ENCODE results near the gene ZCCHC9. TPM values are rescaled to one million over a fixed set of nuclear protein-coding genes. Genes with fewer than 3 reads are reported as not detected.

Gene ZCCHC9
- polyA plus RNA-seq, 1 donor (not counting 4 experiments of a cell fraction or from before 2014, with no cell fraction given): 24.1 TPM

DNA sequence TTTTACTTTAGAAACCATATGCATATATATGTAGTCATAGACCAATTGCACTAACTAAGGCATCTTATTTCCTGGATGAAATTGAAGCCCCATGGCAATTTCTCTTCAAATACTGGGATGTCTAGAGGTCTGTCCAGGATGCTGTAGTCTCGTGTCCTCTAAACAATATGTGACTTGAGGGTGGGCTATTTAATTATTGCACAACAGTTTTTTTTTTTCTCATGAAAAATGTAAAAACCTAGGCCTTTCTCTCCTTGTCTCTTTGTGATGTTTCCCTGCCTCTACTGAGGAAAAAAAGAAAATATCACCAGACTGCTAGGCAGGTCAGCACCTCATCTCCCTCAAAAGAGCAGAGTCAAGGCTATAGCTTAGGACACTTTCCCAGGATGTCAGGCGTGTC, 34.6 kb downstream of the ZCCHC9 start:
- Histone ChIP-seq H3K4me2 (ENCODE audit: control insufficient read depth, extremely low read depth, insufficient read depth, low read depth, low read length) (no peak overlapping the region), H3K9me3 (ENCODE audit: control insufficient read depth, low read depth, low read length) (no peaks in the 10 kb centered on the region), H3K4me1 (ENCODE audit: control insufficient read depth, extremely low read depth, insufficient read depth, low read length) (no peaks in the 10 kb centered on the region), H3K27ac (ENCODE audit: control insufficient read depth, insufficient read depth, low read length) (no peak overlapping the region), H3K79me2 (ENCODE audit: control insufficient read depth, insufficient read depth, low read length) (no peaks in the 10 kb centered on the region), H3K4me3 (ENCODE audit: control insufficient read depth in 2 of 3, extremely low read depth in 1 of 3, insufficient read depth in 2 of 3, low read depth in 1 of 3, low read length in 3 of 3) (no peak overlapping the region), H4K20me1 (ENCODE audit: control insufficient read depth, extremely low read depth, insufficient read depth, low read length) (no peaks in the 10 kb centered on the region), H3K36me3 (ENCODE audit: control insufficient read depth in 2 of 2, extremely low read depth in 1 of 2, insufficient read depth in 2 of 2, low read length in 2 of 2) (no peaks in the 10 kb centered on the region), H3K9me1 (ENCODE audit: control insufficient read depth, extremely low read depth, insufficient read depth, low read length) (no peaks in the 10 kb centered on the region), H2AFZ (ENCODE audit: control insufficient read depth, low read length) (no peak overlapping the region), H3K9ac (ENCODE audit: control insufficient read depth, extremely low read depth, insufficient read depth, low read length) (no peak overlapping the region), H3K27me3 (ENCODE audit: control insufficient read depth, extremely low read depth, insufficient read depth, low read length) (no peaks in the 10 kb centered on the region)
- DNase-seq (ENCODE audit: low read depth, low spot score) (no peak), FAIRE-seq (no peak)
- TF ChIP-seq, protein P1, sequence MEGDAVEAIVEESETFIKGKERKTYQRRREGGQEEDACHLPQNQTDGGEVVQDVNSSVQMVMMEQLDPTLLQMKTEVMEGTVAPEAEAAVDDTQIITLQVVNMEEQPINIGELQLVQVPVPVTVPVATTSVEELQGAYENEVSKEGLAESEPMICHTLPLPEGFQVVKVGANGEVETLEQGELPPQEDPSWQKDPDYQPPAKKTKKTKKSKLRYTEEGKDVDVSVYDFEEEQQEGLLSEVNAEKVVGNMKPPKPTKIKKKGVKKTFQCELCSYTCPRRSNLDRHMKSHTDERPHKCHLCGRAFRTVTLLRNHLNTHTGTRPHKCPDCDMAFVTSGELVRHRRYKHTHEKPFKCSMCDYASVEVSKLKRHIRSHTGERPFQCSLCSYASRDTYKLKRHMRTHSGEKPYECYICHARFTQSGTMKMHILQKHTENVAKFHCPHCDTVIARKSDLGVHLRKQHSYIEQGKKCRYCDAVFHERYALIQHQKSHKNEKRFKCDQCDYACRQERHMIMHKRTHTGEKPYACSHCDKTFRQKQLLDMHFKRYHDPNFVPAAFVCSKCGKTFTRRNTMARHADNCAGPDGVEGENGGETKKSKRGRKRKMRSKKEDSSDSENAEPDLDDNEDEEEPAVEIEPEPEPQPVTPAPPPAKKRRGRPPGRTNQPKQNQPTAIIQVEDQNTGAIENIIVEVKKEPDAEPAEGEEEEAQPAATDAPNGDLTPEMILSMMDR (optimal IDR thresholded peaks at IDR 0.05 in 1 of 3, IDR thresholded peaks at IDR 0.05 in 1 of 3, conservative IDR thresholded peaks at IDR 0.05 in 1 of 3; ENCODE audit: extremely low read depth in 1 of 3, insufficient read depth in 2 of 3, low read length in 3 of 3): no peak
- TF ChIP-seq EZH2 (IDR thresholded peaks at IDR 0.05; ENCODE audit: low read length): no peak
- dilution Hi-C loops (cut with MboI; ENCODE audit: extremely low pct_ligation_motif_present, low sequenced_read_pairs): no loop called here

DNA sequence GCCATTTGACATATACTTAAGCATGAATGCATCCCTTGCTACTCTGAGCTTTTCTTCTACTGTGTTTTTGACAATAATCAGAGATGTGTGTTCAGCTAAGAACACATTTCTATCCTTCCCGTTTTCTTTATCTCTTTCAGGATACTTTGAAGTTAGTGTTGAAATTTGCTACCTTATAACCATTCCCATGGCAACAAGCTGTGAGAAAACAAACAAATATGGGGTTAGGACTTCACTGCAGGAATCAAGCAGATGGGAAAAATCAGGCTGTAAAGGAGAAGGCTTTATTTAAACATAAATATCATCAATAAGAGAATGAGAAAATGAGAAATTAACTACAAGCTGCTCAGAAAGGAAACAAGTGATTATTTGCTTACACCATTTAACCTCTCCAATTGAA, 35.2 kb downstream of the ZCCHC9 start:
- Histone ChIP-seq H2AFZ (ENCODE audit: control insufficient read depth, low read length) (no peak overlapping the region), H3K4me2 (ENCODE audit: control insufficient read depth, extremely low read depth, insufficient read depth, low read depth, low read length) (no peak overlapping the region), H3K79me2 (ENCODE audit: control insufficient read depth, insufficient read depth, low read length) (no peaks in the 10 kb centered on the region), H4K20me1 (ENCODE audit: control insufficient read depth, extremely low read depth, insufficient read depth, low read length) (no peaks in the 10 kb centered on the region), H3K4me3 (ENCODE audit: control insufficient read depth in 2 of 3, extremely low read depth in 1 of 3, insufficient read depth in 2 of 3, low read depth in 1 of 3, low read length in 3 of 3) (no peak overlapping the region), H3K27ac (ENCODE audit: control insufficient read depth, insufficient read depth, low read length) (no peak overlapping the region), H3K4me1 (ENCODE audit: control insufficient read depth, extremely low read depth, insufficient read depth, low read length) (no peaks in the 10 kb centered on the region), H3K36me3 (ENCODE audit: control insufficient read depth in 2 of 2, extremely low read depth in 1 of 2, insufficient read depth in 2 of 2, low read length in 2 of 2) (no peaks in the 10 kb centered on the region), H3K27me3 (ENCODE audit: control insufficient read depth, extremely low read depth, insufficient read depth, low read length) (no peaks in the 10 kb centered on the region), H3K9ac (ENCODE audit: control insufficient read depth, extremely low read depth, insufficient read depth, low read length) (no peak overlapping the region), H3K9me3 (ENCODE audit: control insufficient read depth, low read depth, low read length) (no peaks in the 10 kb centered on the region), H3K9me1 (ENCODE audit: control insufficient read depth, extremely low read depth, insufficient read depth, low read length) (no peaks in the 10 kb centered on the region)
- DNase-seq (ENCODE audit: low read depth, low spot score) (no peak), FAIRE-seq (no peak)
- no peak for TF ChIP-seq EZH2 (IDR thresholded peaks at IDR 0.05; ENCODE audit: low read length)
- TF ChIP-seq, protein P1 (optimal IDR thresholded peaks at IDR 0.05 in 1 of 3, IDR thresholded peaks at IDR 0.05 in 1 of 3, conservative IDR thresholded peaks at IDR 0.05 in 1 of 3; ENCODE audit: extremely low read depth in 1 of 3, insufficient read depth in 2 of 3, low read length in 3 of 3): no peak
- dilution Hi-C loops (cut with MboI; ENCODE audit: extremely low pct_ligation_motif_present, low sequenced_read_pairs): no loop called here
